NB4 (cell line): Measurements from ENCODE around the gene CCDC159.

ENCODE experiments used
- CTCF ChIP-seq: IDR thresholded peaks from one replicate; pipeline ENCODE4 v1.5.1; 2012; ENCODE audit warnings: low read depth, low read length
- MAX ChIP-seq: IDR thresholded peaks from 2 replicates; pipeline ENCODE4 v1.6.1; 2011; ENCODE audit warnings: low read depth, low read length
- MYC ChIP-seq: IDR thresholded peaks from 2 replicates; pipeline ENCODE4 v1.6.1; 2011; ENCODE audit warnings: low read depth, low read length
- POLR2A ChIP-seq: IDR thresholded peaks from 2 replicates; pipeline ENCODE4 v1.6.1; 2011; ENCODE audit warnings: mild to moderate bottlenecking; ENCODE audit not compliant: insufficient read length; ENCODE audit errors: extremely low read depth

GRCh38 chr19:11335449-11336146 lies 10.7 kb upstream of the CCDC159 start:
- TF ChIP-seq CTCF = no peak
- no peak for TF ChIP-seq MAX
- TF ChIP-seq POLR2A = no peak
- no peak for TF ChIP-seq MYC
